ENCODE measurements around the gene DGKG. TPM values are rescaled to one million over a fixed set of nuclear protein-coding genes. Genes with fewer than 3 reads are reported as not detected.

DGKG gene
- total and polyA plus RNA-seq, 2 donors (not counting 1 experiment from before 2014, with no cell fraction given) = 0.67 to 10.9 TPM

GRCh38 chr3:186108106-186108940 is 253.7 kb downstream of the DGKG start:
- ATAC-seq (ENCODE audit: low read depth) = no peak
- no peaks in the 10 kb centered on the region for H3K9me3 Mint-ChIP-seq (ENCODE audit: insufficient read depth)
- H3K27ac ChIP-seq (ENCODE audit: low read length in 2 of 2) = no peak overlapping the region
- H3K36me3 ChIP-seq (replicated peaks in 1 of 2; ENCODE audit: control extremely low read depth in 1 of 2, control insufficient read depth in 1 of 2, extremely low read depth in 1 of 2, insufficient read depth in 2 of 2, low read length in 1 of 2) = no peaks in the 10 kb centered on the region
- peak overlapping the region; percentile 70 for H3K9ac ChIP-seq (ENCODE audit: low read length)
- H2AFZ ChIP-seq (ENCODE audit: insufficient read depth, low read depth, low read length, poor library complexity, severe bottlenecking) = peak overlapping the region; percentile 62
- H3K4me3 ChIP-seq (ENCODE audit: control extremely low read depth in 1 of 5, extremely low read depth in 1 of 5, insufficient read depth in 1 of 5, low read depth in 2 of 5, low read length in 4 of 5) = peak overlapping the region; percentile 15 to 73 (median 63)
- no peaks in the 10 kb centered on the region for H3K79me2 ChIP-seq (ENCODE audit: control insufficient read depth, insufficient read depth, low read length)
- intact Hi-C loops (cut with micrococcal nuclease) = loop anchor here (2.0 to 10.0 kb wide), 4 partner anchors 146 to 716 kb away; partner anchors contain the start of genes DGKG and EIF4A2
- H3K9me3 ChIP-seq (ENCODE audit: control extremely low read depth in 1 of 3, control insufficient read depth in 2 of 3, insufficient read depth in 1 of 3, low read length in 2 of 3) = peaks cover 0 to 11% (median 0%) of the 10 kb centered on the region in 3 donors
- H3K4me3 Mint-ChIP-seq = peak overlapping the region; percentile 96
- WGBS (ENCODE audit: insufficient coverage) = under 1% methylated on average over 67 of the region's 69 CpGs
- H3K27ac Mint-ChIP-seq = peak overlapping the region; percentile 71
- DNase-seq = peak; percentile 60
- H3K4me1 Mint-ChIP-seq = peaks cover 38% of the 10 kb centered on the region
- ChIA-PET POLR2A (interaction anchor here (0.7 to 1.5 kb wide), 4 partner anchors 165 to 675 kb away, joined by 4 to 7 read pairs (median 4); partner anchors contain the start of genes EIF4A2 and TBCCD1), CTCF (interaction anchor here (1.0 kb wide), 1 partner anchor 432 kb away, joined by 4 read pairs; no protein-coding TSS in a partner anchor)
- H3K27me3 Mint-ChIP-seq = peaks cover 42% of the 10 kb centered on the region
- peaks cover 32 to 41% of the 10 kb centered on the region in 2 donors for H3K4me1 ChIP-seq (ENCODE audit: control insufficient read depth in 2 of 2, insufficient read depth in 2 of 2, low read length in 2 of 2)
- TF ChIP-seq EZH2 (IDR thresholded peaks at IDR 0.05; ENCODE audit: borderline replicate concordance, insufficient read depth, low read depth, low read length, poor library complexity, severe bottlenecking) (no peak), CTCF (IDR thresholded peaks at IDR 0.05) (no peak)
- peak overlapping the region; percentile 90 for H3K4me2 ChIP-seq (replicated peaks; ENCODE audit: low read depth, low read length, poor library complexity, severe bottlenecking)
- H3K27me3 ChIP-seq (replicated peaks in 1 of 4; ENCODE audit: control extremely low read depth in 1 of 4, control insufficient read depth in 3 of 4, insufficient read depth in 4 of 4, low read length in 3 of 4) = peaks cover 2 to 70% (median 39%) of the 10 kb centered on the region in 4 experiments
- no peaks in the 10 kb centered on the region for H4K20me1 ChIP-seq (ENCODE audit: control insufficient read depth, insufficient read depth, low read length, poor library complexity, severe bottlenecking)

Measured in B cell (primary cell).